ENCODE measurements around the gene YEATS2. TPM values are rescaled to one million over a fixed set of nuclear protein-coding genes. Genes with fewer than 3 reads are reported as not detected.
"Not testable (repeated sequence)": the region's sequence is repeated elsewhere in the genome, so short reads cannot be mapped to it uniquely, and the experiment has no call there.

The YEATS2 gene
- total and polyA plus RNA-seq, 2 donors from 2014 or later = 4.7 to 20.5 TPM

GRCh38 chr3:183734750-183735494 lies 37.3 kb downstream of the YEATS2 start:
- TF ChIP-seq CTCF (IDR thresholded peaks at IDR 0.05; ENCODE audit: borderline replicate concordance, extremely low read depth, insufficient read depth) = no peak
- DNase-seq (no peak), FAIRE-seq (no peak)
- Histone ChIP-seq H3K4me1 (ENCODE audit: control insufficient read depth in 2 of 3, insufficient read depth in 2 of 3, low read depth in 1 of 3, low read length in 3 of 3) (no peaks in the 10 kb centered on the region), H3K36me3 (ENCODE audit: control insufficient read depth in 2 of 3, insufficient read depth in 3 of 3, low read length in 3 of 3) (peaks cover 0 to 3% (median 0%) of the 10 kb centered on the region in 3 donors), H3K9ac (ENCODE audit: low read length in 3 of 3) (no peak overlapping the region), H3K4me3 (ENCODE audit: low read length in 3 of 3) (no peak overlapping the region), H3K27me3 (ENCODE audit: control insufficient read depth, insufficient read depth, low read length) (no peaks in the 10 kb centered on the region), H3K9me3 (ENCODE audit: control insufficient read depth in 2 of 3, insufficient read depth in 1 of 3, low read length in 3 of 3) (no peaks in the 10 kb centered on the region), H3K27ac (ENCODE audit: low read depth in 2 of 2, low read length in 2 of 2) (no peak overlapping the region)
- intact Hi-C loops (cut with DNase I) = no loop called here

GRCh38 chr3:183737116-183737515 lies 39.5 kb downstream of the YEATS2 start:
- intact Hi-C loops (cut with DNase I) = no loop called here
- H3K4me1 ChIP-seq (ENCODE audit: control insufficient read depth in 2 of 3, insufficient read depth in 2 of 3, low read depth in 1 of 3, low read length in 3 of 3) = no peaks in the 10 kb centered on the region
- DNase-seq (no peak), FAIRE-seq (no peak)
- H3K9ac ChIP-seq (ENCODE audit: low read length in 3 of 3) = no peak overlapping the region
- H3K27me3 ChIP-seq (ENCODE audit: control insufficient read depth, insufficient read depth, low read length) = no peaks in the 10 kb centered on the region
- H3K36me3 ChIP-seq (ENCODE audit: control insufficient read depth in 2 of 3, insufficient read depth in 3 of 3, low read length in 3 of 3) = peaks cover 0 to 3% (median 0%) of the 10 kb centered on the region in 3 donors
- H3K9me3 ChIP-seq (ENCODE audit: control insufficient read depth in 2 of 3, insufficient read depth in 1 of 3, low read length in 3 of 3) = no peaks in the 10 kb centered on the region
- no peak for TF ChIP-seq CTCF (IDR thresholded peaks at IDR 0.05; ENCODE audit: borderline replicate concordance, extremely low read depth, insufficient read depth)
- no peak overlapping the region for H3K4me3 ChIP-seq (ENCODE audit: low read length in 3 of 3)
- no peak overlapping the region for H3K27ac ChIP-seq (ENCODE audit: low read depth in 2 of 2, low read length in 2 of 2)

- DNase-seq; H3K27me3 ChIP-seq (ENCODE audit: control insufficient read depth, insufficient read depth, low read length); H3K27ac ChIP-seq (ENCODE audit: low read depth in 2 of 2, low read length in 2 of 2); intact Hi-C loops (cut with DNase I); H3K9ac ChIP-seq (ENCODE audit: low read length in 3 of 3); H3K9me3 ChIP-seq (ENCODE audit: control insufficient read depth in 2 of 3, insufficient read depth in 1 of 3, low read length in 3 of 3); H3K36me3 ChIP-seq (ENCODE audit: control insufficient read depth in 2 of 3, insufficient read depth in 3 of 3, low read length in 3 of 3); H3K4me1 ChIP-seq (ENCODE audit: control insufficient read depth in 2 of 3, insufficient read depth in 2 of 3, low read depth in 1 of 3, low read length in 3 of 3); H3K4me3 ChIP-seq (ENCODE audit: low read length in 3 of 3); FAIRE-seq: not testable (repeated sequence)
Measured at GRCh38 chr3:183740154-183740553, 42.6 kb downstream of the YEATS2 start.

DNA sequence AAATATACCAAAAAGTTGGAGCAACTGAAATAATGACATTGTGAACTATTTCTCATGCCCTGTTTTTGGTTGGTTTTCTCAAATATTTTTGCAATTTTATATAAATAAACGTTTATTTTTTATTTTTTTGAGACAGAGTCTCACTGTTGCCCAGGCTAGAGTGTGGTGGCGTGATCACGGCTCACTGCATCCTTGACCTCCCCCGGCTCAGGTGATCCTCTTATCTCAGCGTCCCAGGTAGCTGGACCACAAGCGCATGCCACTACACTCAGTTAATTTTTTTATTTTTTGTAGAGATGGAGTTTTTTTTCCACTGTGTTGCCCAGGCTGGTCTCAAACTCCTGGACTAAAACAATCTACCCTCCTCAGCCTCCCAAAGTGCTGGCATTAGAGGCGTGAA lies 45.6 kb downstream of the YEATS2 start:
- DNase-seq (no peak), FAIRE-seq (no peak)
- Histone ChIP-seq H3K9me3 (ENCODE audit: control insufficient read depth in 2 of 3, insufficient read depth in 1 of 3, low read length in 3 of 3) (no peaks in the 10 kb centered on the region), H3K27me3 (ENCODE audit: control insufficient read depth, insufficient read depth, low read length) (no peaks in the 10 kb centered on the region), H3K4me3 (ENCODE audit: low read length in 3 of 3) (no peak overlapping the region), H3K27ac (ENCODE audit: low read depth in 2 of 2, low read length in 2 of 2) (no peak overlapping the region), H3K9ac (ENCODE audit: low read length in 3 of 3) (no peak overlapping the region), H3K36me3 (ENCODE audit: control insufficient read depth in 2 of 3, insufficient read depth in 3 of 3, low read length in 3 of 3) (no peaks in the 10 kb centered on the region), H3K4me1 (ENCODE audit: control insufficient read depth in 2 of 3, insufficient read depth in 2 of 3, low read depth in 1 of 3, low read length in 3 of 3) (no peaks in the 10 kb centered on the region)
- intact Hi-C loops (cut with DNase I) = no loop called here
- TF ChIP-seq CTCF (IDR thresholded peaks at IDR 0.05; ENCODE audit: borderline replicate concordance, extremely low read depth, insufficient read depth) = no peak

Measured in kidney (tissue), 14 donors.